ENCODE measurements around the gene SH3BP1. TPM values are rescaled to one million over a fixed set of nuclear protein-coding genes. Genes with fewer than 3 reads are reported as not detected.
"Not testable (repeated sequence)": the region's sequence is repeated elsewhere in the genome, so short reads cannot be mapped to it uniquely, and the experiment has no call there.

Gene SH3BP1
- total and polyA plus RNA-seq, 12 donors, result 0.50 to 9.3 (median 2.0) TPM

GRCh38 chr22:37690901-37691504 lies 51.5 kb downstream of the SH3BP1 start:
- Histone ChIP-seq H3K4me3 (no peak overlapping the region), H3K27me3 (no peaks in the 10 kb centered on the region), H3K4me1 (peaks cover 7 to 23% (median 14%) of the 10 kb centered on the region in 9 donors), H3K27ac (no peak overlapping the region), H3K9me3 (no peaks in the 10 kb centered on the region), H3K36me3 (peaks cover 0 to 71% (median 45%) of the 10 kb centered on the region in 9 donors)
- TF ChIP-seq CTCF (IDR thresholded peaks at IDR 0.05), result no peak
- 88 to 93% methylated on average over 18 of the region's 18 CpGs for WGBS, 2 donors
- ATAC-seq (no peak), DNase-seq (no peak)
- intact Hi-C loops (cut with DNase I), result no loop called here

DNA sequence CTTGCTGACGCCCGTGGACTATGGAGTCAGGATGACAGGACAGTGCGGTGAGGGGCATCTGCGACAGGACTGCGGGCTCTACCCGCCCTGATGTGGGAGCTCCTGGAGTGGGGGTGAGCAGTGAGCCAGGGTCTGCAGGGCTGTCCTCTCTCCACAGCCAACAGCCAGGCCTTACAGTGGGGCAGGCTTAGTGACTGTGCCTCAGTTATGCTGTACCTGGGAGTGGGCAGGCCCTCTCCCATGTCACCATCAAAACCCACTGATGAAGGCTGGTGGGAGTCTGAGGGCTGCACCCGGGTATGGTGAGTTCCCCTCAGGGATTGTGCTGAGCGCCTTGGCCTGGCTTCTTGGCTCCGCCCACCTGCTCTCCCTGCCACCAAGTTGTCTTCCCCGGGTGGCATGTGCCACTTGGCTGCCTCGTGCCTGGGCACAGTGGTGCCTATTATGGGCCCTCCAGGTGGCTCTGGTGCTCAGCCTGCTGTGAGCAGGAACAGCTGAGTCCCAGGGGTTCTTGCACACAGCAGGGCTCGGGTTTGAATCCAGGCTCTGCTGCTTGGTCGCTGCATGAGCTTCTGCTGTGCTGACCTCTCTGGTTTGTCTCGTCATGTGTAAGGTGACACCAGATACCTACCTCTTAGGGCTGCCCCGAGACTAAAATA lies 53.3 kb downstream of the SH3BP1 start:
- DNase-seq (no peak), ATAC-seq (no peak)
- no peaks in the 10 kb centered on the region for H3K27me3 ChIP-seq
- H3K4me1 ChIP-seq, result peaks cover 0 to 23% (median 13%) of the 10 kb centered on the region in 9 donors
- no peaks in the 10 kb centered on the region for H3K9me3 ChIP-seq
- 91 to 93% methylated on average over 15 of the region's 15 CpGs for WGBS, 2 donors
- no peak for TF ChIP-seq CTCF (IDR thresholded peaks at IDR 0.05)
- peaks cover 0 to 70% (median 45%) of the 10 kb centered on the region in 9 donors for H3K36me3 ChIP-seq
- H3K27ac ChIP-seq, result no peak overlapping the region
- intact Hi-C loops (cut with DNase I), result no loop called here
- no peak overlapping the region for H3K4me3 ChIP-seq

- H3K4me1 ChIP-seq, result peaks cover 0 to 18% (median 13%) of the 10 kb centered on the region in 9 donors
- H3K27ac ChIP-seq; H3K9me3 ChIP-seq; H3K27me3 ChIP-seq; H3K4me3 ChIP-seq; ATAC-seq; intact Hi-C loops (cut with DNase I); DNase-seq: not testable (repeated sequence)
- peaks cover 0 to 57% (median 39%) of the 10 kb centered on the region in 9 donors for H3K36me3 ChIP-seq
- WGBS, 2 donors, result 93 to 94% methylated on average over 7 of the region's 7 CpGs
These were observed 54.7 kb downstream of the SH3BP1 start for GRCh38 chr22:37694131-37694530.

- peaks cover 0 to 24% (median 13%) of the 10 kb centered on the region in 9 donors for H3K4me1 ChIP-seq
- H3K9me3 ChIP-seq; H3K27me3 ChIP-seq; DNase-seq; intact Hi-C loops (cut with DNase I): not testable (repeated sequence)
- H3K4me3 ChIP-seq, result peak overlapping the region in 7 of 10 donors; percentile 11 to 44 (median 37)
- peak in 3 of 8 donors; percentile 5 to 14 (median 7) for ATAC-seq
- H3K27ac ChIP-seq, result peak overlapping the region in 2 of 10 donors; percentile 26 to 52
- WGBS, 2 donors, result 23 to 36% methylated on average over 13 of the region's 13 CpGs
- peaks cover 0 to 36% (median 27%) of the 10 kb centered on the region in 9 donors for H3K36me3 ChIP-seq
These were observed 56.8 kb downstream of the SH3BP1 start for GRCh38 chr22:37696260-37696656.

DNA sequence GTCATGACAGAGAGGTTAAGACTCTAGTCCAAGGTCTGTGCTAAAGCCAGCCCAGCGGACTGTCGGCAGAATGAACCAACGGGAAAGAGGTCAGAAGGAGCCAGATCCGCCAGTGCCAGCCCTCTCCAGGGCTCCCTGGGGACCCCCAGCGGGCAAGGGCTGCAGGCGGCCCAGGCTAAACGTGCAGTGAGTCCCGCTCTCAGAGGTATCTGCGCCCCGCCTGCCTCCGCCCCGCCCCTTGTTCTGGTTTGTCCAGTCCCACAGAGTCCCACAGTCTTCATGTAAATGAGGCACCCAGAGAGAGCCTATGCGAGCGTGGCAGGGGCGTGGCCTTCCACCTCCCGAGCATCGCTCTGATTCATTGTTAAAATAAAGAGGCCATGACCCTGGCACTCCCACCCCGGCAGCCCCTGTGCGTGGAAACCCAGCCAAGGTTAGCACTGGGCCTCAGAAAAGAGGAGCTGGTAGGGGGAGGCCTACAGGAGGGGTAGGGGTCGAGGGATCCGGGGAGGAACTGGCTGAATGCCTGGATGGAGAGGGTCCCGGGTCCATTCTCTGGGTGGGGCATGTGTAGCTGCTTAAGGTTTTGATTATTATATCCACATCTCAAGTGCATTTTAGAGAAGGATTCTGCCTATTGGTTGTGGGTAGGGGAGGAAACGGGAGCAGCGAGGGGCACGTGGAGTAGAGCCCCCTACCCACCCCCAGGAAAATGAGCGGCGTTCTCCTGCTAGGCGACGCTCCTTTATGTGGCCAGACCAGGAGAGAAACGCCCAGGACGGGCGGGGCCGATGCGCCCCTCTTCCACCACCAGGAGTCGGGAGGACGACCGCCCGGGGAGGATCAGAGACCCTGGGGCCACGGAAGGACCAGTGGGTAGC lies 57.4 kb downstream of the SH3BP1 start, which contains the start of gene TRIOBP:
Gene TRIOBP (plus strand): TSS at position 392 of the 881 bp plus-strand sequence. CDS start 4,318 bp downstream, outside the sequence.
- Histone ChIP-seq H3K4me3 (peak within 1 kb of the TSS in 7 of 10 donors; percentile 11 to 44 (median 37)), H3K27me3 (no peaks in the 10 kb centered on the region), H3K27ac (peak within 1 kb of the TSS in 3 of 10 donors; percentile 31 to 52 (median 31)), H3K36me3 (peaks cover 0 to 30% (median 21%) of the 10 kb centered on the region in 9 donors), H3K9me3 (no peaks in the 10 kb centered on the region), H3K4me1 (peaks cover 0 to 31% (median 13%) of the 10 kb centered on the region in 9 donors)
- ATAC-seq (peak; percentile 97 to 99 (median 98)), DNase-seq (peak; percentile 93 to 94)
- TF ChIP-seq CTCF (IDR thresholded peaks at IDR 0.05), result peak in 6 of 9 donors; percentile 28 to 67 (median 54)
- intact Hi-C loops (cut with DNase I), result no loop called here
- 6 to 14% methylated on average over 38 to 39 of the region's 39 CpGs for WGBS, 2 donors

Measured in heart right ventricle (tissue), 16 donors.